GM19238 (cell line): ENCODE measurements around the gene SLC12A1.
A peak's percentile ranks its signal among the peaks of the same experiment; 100 is the strongest.

ENCODE experiments used
- DNase-seq: peaks from one replicate; pipeline ENCODE4 v3.0.0; 2011; ENCODE audit warnings: low spot score; ENCODE audit not compliant: insufficient read length

SLC12A1 gene

DNA sequence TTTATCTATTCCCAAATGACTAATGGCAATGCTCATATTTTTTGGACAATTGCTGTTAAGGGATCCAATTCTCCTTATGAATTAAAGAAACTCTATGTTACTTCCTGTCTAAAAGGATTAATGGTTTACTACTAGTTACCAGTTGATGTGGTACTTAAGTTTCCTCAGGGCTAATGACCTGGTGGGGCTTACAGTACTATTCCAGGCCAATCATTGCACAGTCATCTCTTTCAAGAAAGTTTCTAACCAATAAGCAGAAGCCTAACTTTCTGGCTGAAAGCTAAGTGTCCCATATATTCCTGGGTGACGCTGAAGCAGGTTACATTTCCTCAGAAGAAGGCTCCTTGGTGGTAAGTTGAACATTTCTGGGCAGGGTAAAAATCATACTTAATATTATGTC, at the start of gene SLC12A1:
Gene SLC12A1, plus strand, starts transcription at position 322 of the 400 bp plus-strand sequence. CDS start 1,418 bp downstream, outside the sequence.
- DNase-seq = no peak

DNA sequence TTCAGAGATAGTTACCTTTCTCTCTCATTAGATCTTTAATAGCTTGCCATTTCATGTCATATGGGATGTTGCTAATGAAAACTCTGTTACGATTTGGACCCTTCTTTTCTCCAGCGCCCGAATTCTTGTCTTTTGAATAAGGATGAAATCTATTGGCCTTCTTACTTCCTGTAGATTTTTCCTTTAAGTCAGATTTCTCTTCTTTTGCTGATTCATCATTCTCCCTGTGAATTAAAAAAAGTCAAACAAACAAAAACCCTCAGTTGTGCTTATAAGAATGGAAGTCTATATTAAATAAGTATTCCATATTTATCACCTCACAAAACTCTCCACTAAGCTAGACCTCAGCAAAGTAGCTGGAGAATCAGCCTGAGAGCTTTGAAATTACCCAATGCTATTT, 37.5 kb upstream of the SLC12A1 start:
- DNase-seq = no peak

DNA sequence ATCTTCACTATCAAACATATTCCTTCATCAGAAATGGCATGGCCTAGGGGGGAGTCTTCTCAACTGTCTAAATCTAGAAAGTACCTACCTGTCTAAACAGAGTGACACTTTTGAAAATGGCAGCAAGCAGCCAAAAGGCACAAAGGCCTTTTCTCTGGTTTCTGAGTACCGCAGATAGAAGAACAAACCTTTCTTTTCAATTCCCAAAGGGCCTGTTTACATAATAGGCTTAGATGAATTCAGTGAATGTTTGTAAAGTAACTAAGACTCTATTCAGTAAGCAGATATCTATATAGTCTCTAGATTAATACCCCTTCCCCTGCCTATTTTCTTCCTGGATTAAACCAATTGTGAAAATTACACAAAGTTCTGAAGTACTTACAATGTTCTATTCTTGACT, 35.1 kb upstream of the SLC12A1 start:
- DNase-seq = no peak

DNA sequence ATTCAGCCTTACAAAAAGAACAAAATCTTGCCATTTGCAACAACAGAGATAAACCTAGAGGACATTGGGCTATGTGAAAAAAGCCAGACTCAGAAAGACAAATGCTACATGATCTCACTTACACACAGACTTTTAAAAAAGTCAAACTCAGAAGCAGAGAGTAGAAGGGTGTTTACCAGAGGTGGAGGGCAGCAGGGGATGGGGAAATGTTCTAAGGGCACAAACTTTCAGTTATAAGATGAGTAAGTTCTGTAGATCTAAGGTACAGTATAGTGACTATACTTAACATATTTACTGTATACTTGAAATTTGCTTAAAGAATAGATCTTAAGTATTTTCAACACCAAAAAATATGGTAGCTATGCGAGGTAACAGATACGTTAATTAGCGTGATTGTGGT, 31.0 kb upstream of the SLC12A1 start:
- no peak for DNase-seq

DNA sequence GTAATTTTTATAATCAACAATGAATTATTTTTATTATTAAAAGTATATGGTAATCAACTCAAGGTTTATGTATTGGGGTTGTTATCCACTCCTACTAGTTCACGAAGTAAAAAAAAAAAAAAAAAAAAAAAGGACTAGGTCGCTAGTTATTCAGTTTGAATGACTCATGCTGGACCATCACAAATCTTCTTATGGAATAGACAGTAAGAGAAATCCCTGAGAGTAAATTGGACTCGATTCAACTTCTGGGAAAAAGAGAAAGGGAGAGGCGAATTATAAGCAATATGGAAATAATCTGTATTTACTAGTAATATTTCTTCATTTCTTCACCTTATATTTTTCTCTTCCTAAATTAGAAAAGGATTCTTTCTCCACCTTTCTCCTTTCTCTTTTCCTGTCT, 30.0 kb upstream of the SLC12A1 start:
- DNase-seq = no peak

DNA sequence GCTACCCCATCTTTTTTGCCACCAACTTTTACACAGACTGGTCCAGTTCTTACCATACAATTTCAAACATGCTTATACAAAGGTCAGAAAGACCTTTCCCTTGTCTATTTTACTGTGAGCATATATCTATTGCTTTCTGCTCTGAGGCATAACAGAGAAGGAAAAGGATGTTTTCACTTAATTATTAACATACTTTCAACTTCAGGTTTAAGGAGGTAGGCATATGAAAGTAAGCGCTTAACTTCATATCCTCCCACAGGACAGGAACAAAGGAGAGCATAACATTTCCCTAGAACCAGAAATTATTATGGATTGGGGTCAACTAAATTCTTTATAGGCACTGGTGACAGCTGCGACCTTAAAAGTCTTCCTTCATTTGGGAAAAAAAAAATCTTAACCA, 29.1 kb upstream of the SLC12A1 start:
- DNase-seq = no peak

DNA sequence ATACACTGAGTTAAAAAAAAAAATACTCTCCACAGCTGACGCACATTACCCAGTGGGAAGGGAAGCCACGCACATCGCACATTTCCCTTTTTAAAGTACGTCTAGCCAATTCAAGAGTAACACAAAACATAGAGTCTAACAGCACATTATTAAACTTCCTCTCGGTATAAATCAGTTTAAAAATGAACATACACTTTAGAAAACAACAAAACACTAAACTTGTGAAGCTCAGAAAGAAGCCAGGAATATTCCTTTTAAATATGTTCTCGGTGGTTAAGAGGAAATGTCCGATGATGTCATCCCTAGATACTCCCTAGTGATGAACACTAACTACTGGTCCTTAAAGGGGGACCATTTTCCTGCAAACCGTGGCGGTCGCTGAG, 28.7 kb upstream of the SLC12A1 start:
- no peak for DNase-seq

DNA sequence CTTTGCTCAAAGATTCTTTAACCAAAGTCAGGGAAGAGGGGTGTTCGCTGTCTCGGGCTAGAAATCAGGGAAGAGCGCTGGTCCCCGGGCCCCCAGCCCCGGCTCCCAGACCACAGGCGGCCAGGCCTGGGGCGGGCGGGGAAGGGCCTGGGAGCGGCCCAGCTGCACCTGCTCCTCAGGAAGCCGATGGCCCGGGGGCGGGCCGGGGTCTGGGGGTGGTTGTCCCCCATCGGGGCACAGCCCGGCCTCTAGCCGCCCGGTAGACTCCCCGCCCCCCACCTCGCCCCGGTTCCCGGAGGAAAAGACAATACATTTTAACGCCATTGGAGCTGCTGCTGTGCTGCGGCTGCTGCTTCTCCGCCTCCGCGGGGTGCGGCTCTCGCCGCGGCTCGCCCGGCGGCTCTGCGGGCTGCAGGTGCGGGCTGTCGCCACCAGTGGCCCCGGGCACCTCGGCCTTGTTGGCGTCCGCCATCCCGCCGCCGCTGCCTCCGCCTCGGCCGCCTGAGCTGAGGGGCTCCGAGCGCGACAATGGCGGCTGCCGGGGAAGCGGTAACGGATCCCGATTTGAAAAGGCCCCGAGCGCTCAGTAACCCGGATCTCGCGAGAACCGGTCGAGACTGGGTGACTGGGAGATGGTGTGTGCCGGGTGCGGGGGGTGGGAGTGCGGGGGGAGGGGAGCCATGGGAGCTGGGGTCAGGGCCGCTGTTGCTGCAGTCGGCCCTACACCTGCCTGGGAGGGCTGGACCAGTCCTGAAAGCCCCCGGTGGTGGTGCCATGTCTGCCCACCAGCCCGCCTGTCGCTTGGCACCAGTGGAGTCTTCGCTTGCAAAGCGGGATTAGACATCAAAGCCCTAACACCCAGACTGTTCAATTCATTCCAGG, 28.1 kb upstream of the SLC12A1 start, which contains the start of gene MYEF2:
Gene MYEF2, minus strand, starts transcription at position 530 of the 882 bp plus-strand sequence. Its CDS starts 58 bp downstream, at position 472.
- DNase-seq = peak; percentile 53

DNA sequence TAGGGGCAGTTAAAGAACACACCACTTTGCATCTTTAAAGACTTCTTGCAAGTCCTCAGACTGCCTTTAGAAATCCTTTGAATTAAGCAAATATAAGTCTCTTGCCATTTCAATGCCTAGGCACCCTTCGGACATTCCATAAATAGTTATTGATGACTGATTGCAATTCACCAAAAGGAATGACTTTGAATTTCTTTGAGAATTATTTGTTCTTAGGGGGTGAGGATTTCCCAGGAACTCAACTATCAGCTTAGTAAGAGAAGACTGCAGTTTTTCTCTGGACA, 27.5 kb upstream of the SLC12A1 start:
- no peak for DNase-seq

DNA sequence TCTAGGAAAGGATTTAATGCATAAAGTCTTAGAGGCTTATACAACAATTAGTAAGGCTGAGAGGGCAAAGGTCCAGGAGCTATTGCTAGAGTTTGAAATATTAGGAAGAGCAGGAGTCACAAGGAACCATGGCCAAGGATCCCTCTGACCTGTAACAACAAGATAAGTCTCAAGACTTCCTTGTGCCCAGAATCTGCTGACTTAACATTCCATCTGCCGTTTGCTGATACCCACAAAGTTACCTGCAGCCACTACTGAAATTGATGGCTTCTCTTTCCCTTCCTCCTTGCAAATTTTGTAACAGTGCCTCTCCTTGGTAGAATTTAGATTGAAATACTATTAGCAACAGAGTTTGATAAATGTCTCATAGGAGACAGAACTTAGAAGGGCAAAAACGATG, 23.4 kb upstream of the SLC12A1 start:
- no peak for DNase-seq

DNA sequence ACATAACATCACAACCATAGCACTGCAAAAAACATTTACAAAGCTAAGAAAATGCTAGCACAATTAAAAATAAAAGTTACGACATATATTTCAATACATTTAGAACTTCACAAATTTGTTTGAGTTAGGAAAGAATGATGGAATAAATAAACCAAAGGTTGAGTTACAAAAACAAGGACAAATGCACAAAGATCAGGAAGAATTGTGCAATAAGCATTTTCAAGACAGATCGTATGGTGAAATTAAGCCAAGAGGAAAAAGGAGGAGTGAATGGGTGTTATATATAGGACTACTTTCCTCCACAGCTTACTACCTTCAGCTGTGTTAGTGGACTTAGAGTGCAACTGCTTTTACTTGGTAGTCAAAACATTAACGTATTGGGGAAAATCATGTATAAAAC, 20.6 kb upstream of the SLC12A1 start:
- DNase-seq = no peak

DNA sequence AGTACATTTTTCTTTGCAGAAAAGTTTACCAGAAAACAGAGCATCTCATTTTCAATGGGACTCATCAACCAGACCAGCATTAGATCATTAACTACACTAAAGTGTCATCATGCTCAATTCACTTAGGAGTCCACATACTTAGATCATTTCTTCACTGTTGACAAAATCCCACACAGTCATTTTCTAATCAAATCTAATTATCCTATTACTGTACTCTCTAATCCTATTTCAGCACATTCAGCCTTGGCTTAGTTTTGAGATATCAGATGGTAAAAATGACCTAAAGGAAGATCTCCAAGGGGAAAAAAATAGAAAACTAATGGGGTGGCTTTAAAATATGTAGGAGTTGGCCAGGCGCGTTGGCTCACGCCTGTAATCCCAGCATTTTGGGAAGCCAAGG, 19.8 kb upstream of the SLC12A1 start:
- DNase-seq = no peak

DNA sequence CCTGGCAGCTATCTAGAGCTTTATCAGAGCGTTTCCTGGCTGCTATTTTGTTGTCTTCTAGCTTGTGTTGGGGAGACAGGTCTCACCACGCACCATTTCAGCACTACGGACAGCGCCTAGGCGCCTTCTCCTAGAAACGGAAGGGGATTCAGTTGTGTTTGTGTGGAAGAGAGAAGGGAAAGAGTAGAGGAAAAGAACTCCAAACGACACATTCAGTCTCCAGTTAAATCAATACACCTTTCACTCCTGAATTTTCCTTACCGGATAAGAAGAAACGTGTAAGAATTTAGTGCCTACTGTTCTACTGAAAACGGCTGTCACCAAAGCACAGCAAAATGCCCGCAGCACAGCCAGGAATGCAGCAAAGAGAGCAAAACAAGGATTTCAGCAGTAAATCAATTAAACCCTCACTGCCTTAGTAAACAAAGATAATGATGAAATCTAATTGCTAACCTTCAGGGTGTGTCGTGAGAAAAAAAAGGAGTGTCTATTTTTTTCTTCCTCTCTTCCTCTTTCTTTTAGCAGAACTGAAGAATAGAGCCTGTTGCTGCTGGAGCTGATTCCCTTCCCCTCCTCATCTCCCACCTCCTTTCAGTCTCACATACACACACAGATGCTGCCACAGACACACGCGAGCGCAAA, 15.0 kb upstream of the SLC12A1 start:
- DNase-seq = no peak

DNA sequence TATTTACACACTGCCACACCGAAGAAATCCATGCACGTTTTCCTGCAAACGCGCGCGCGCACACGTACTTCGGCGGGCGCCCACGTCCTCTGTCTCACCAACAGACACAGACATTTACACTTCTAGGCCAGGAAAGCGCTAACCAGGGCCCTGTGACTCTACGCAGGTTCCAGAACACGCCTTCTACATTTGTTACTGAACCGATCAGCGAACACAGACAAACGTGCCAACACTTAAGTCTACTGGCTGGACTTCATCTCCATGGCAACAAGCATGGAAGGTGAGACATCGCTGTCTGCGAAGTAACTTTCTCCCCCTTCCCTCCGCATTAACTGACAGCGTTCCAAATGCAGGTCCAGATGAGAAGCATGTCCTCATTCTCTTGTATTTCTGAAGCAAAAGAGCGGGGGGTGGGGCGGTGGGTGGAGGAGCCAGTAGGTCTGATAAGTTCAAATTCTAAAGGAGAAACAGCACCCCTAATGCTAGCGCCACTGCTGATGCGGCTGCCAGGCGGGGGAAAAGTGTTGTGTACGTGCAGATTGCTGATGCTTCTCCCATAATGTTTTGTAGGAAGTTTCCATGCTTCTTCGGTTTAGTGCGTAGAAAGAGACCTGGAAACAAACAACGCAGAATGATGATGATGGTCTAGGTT, 14.4 kb upstream of the SLC12A1 start, which contains the start of gene CTXN2:
Gene CTXN2, plus strand, starts transcription at position 92 of the 652 bp plus-strand sequence. CDS start 9,636 bp downstream, outside the sequence.
- DNase-seq = no peak

DNA sequence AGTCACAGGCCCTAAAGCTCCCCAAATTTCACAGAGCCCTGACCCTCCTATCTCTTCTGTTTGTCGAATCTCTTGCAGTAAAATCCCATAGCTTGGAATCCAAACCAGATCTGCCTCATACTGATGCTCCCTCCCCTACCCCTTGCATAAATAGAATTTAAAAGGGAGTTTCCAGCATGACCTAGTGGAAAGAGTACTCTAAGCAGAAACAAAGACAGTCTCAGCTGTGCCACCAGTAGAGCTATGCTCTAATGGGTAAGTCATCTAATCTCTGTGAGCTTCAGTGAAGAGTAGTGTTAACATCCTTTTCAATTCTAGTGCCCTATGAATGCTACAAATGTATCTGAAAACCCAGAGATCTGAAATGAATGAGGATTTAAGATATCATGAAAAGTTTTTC, 4.0 kb upstream of the SLC12A1 start:
- DNase-seq = no peak

DNA sequence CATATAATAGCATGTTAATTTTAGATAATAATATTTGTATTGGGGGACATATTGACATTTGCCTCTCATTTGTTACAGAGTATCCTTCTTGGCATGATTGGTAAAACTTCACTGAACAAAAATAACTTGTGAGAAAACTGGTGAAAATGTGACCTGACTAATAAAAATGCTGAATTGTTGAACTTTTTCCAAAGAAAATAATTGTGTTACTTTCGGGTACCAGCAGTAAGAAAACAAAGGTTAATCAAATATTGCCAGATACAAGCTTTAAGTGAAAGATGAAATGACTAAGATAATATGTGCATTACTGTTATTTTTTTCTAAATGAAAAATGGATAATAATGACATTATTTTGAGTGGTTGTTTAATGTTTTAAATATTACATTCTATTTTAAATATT, 15.2 kb downstream of the SLC12A1 start:
- DNase-seq = no peak

DNA sequence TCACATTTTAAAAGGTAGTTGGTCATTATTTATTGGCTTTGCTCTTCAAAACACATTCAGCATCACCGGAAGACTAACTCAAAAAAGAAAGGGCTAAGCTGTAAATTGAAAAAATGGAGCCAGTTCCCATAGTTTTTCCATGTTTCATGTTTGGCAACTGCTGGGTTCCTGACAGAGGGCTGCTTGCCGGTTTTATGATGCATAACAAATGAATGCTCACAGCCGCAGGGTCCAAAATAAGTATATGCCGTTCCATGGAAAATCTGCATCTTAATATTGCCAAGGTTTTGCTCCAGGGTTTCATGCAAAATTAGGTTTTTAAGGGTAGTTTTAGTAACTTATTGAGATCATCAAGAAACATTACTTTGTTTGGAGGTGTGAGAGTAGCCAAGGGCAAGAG, 15.8 kb downstream of the SLC12A1 start:
- no peak for DNase-seq

DNA sequence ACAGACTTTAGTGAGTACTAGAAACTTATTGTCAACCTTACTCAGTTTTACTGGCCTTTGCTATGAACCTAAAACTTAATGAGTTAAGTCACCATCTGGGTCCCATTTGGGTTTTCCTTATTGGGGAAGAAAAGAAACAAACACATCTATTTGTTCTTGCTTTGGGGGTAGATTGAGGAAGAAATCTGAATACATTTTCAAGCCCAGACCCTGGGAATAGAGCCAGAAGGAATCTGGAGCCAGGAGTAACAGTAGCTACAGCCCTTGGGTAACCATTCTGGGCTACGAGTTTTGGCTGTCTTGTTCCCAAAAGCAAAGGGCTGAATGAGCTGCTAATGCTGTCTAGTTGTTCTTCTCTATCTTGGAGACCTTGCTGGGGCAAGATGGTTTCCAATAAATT, 16.5 kb downstream of the SLC12A1 start:
- no peak for DNase-seq

DNA sequence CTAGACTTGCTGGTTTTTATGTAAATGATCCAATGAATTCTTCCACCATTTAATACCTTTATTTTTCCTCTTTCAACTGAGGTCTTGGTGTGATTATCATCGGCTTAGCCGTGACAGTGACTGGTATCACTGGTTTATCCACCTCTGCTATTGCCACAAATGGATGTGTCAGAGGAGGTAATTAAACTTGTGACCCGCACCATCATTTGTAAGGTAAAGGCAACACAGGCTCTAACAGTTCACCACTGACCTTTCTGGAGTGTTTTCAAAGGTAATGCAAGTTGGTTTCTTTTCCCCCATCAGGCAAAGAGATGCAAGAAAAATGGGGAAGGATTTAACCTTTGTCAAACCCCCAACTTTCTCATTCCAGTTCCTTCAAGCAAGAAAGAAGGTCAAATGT, 19.7 kb downstream of the SLC12A1 start:
- no peak for DNase-seq

DNA sequence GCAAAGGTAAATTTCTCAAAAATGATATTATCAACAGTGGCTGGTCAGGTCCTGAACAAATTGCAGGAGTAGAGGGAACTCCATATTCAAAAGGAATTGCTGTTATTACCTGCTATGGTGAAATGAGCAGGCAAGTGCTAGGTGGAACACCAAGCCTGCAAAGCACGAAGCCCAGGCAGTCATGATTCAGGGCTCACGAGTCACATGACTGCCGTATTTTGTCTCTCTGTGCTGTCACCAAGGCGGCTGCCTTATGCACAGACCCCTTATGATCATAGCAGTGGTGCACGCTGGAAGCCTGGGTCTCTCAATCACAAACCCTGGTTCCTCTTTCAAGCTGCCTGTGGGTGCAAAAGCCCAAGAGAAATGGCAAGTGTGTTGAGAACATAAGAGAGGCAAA, 24.4 kb downstream of the SLC12A1 start:
- DNase-seq = no peak

DNA sequence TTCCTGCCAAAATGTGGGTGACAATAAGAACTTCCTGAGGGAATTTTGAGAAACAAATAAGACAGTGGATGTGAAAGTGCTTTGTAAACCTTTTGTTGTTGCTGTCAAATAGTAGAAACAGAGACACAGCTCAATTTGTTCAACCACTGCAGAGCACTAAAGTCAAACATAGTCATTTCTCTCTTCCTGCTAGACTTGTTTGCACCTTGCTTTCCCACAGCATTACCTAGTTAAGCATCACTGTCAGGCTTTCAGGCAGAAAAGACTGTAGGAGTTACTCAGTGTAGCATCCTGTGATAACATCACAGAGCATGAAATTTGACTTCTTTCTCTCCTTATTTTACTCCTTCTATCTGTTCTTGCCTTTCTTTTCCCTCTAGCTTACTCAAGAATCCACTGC, 27.1 kb downstream of the SLC12A1 start:
- DNase-seq = no peak

DNA sequence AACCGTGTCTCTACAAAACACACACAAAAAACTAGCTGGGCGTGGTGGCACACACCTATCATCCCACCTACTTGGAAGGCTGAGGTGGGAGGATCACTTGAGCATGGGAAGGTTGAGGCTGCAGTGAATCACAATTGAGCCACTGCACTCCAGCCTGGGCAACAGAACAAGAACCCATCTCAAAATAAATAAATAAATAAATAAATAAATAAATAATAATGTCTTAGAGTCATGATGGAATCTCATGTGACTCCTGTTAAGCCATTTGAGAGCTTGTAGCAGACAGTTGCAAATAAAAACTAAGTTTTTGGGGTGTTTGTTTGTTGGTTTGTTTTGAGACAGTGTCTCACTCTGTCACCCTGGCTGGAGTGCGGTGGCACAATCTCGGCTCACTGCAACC, 33.2 kb downstream of the SLC12A1 start:
- DNase-seq = no peak
